H9 (cell line): Measurements from ENCODE around the gene PTPRK. TPM values are rescaled to one million over a fixed set of nuclear protein-coding genes. Genes with fewer than 3 reads are reported as not detected.

ENCODE experiments used
- DNase-seq: peaks from one replicate; pipeline ENCODE4 v3.0.0-alpha.2; 2017
- H2AFZ ChIP-seq: one replicate; pipeline ENCODE4 v1.6.1; 2013; ENCODE audit warnings: mild to moderate bottlenecking, low read length, control low read depth, moderate library complexity
- H2AK5ac ChIP-seq: 2 replicates; pipeline ENCODE4 v1.6.1; 2013; ENCODE audit warnings: low read length, control low read depth, mixed read lengths; ENCODE audit not compliant: insufficient read length
- H2BK120ac ChIP-seq: one replicate; pipeline ENCODE4 v1.6.1; 2013; ENCODE audit warnings: low read depth, mild to moderate bottlenecking, low read length, control low read depth, inconsistent platforms; ENCODE audit not compliant: poor library complexity, severe bottlenecking
- H2BK12ac ChIP-seq: 2 replicates; pipeline ENCODE4 v1.6.1; 2013; ENCODE audit warnings: low read length, control low read depth, mixed read lengths, low read depth; ENCODE audit not compliant: insufficient read length
- H2BK15ac ChIP-seq: 2 replicates; pipeline ENCODE4 v1.6.1; 2013; ENCODE audit warnings: low read depth, low read length, control low read depth
- H2BK20ac ChIP-seq: one replicate; pipeline ENCODE4 v1.6.1; 2013; ENCODE audit warnings: low read depth, mild to moderate bottlenecking, low read length, control low read depth, inconsistent platforms; ENCODE audit not compliant: poor library complexity, severe bottlenecking
- H2BK5ac ChIP-seq: 2 replicates; pipeline ENCODE4 v1.6.1; 2013; ENCODE audit warnings: low read length, control low read depth, mixed read lengths; ENCODE audit not compliant: insufficient read length
- H3K14ac ChIP-seq: 2 replicates; pipeline ENCODE4 v1.6.1; 2013; ENCODE audit warnings: low read length, control low read depth; ENCODE audit not compliant: insufficient read depth
- H3K18ac ChIP-seq: 2 replicates; pipeline ENCODE4 v1.6.1; 2013; ENCODE audit warnings: low read depth, mild to moderate bottlenecking, mixed read lengths, low read length, control low read depth; ENCODE audit not compliant: insufficient read length
- H3K23ac ChIP-seq: 2 replicates; pipeline ENCODE4 v1.6.1; 2013; ENCODE audit warnings: low read length, control low read depth, mixed read lengths, low read depth; ENCODE audit not compliant: insufficient read length
- H3K23me2 ChIP-seq: 2 replicates; pipeline ENCODE4 v1.6.1; 2013; ENCODE audit warnings: low read depth, mild to moderate bottlenecking, mixed read lengths, low read length, control low read depth; ENCODE audit not compliant: insufficient read length, poor library complexity, severe bottlenecking
- H3K27ac ChIP-seq: 2 replicates; pipeline ENCODE4 v1.5.1; 2013; ENCODE audit warnings: low read length, control low read depth, mixed read lengths, low read depth; ENCODE audit not compliant: insufficient read length
- H3K27me3 ChIP-seq: 2 replicates; pipeline ENCODE4 v1.6.1; 2013; ENCODE audit warnings: low read length, control low read depth, inconsistent platforms; ENCODE audit not compliant: insufficient read depth
- H3K4ac ChIP-seq: 2 replicates; pipeline ENCODE4 v1.6.1; 2013; ENCODE audit warnings: low read depth, mild to moderate bottlenecking, control low read depth, inconsistent platforms, low read length, moderate library complexity
- H3K4me1 ChIP-seq: 2 replicates; pipeline ENCODE4 v1.6.1; 2013; ENCODE audit warnings: low read length, control low read depth, inconsistent platforms; ENCODE audit not compliant: insufficient read depth
- H3K4me2 ChIP-seq: 2 replicates; pipeline ENCODE4 v1.6.1; 2013; ENCODE audit warnings: low read length, control low read depth, mixed read lengths; ENCODE audit not compliant: insufficient read length, insufficient read depth
- H3K56ac ChIP-seq: 2 replicates; pipeline ENCODE4 v1.6.1; 2013; ENCODE audit warnings: low read depth, mild to moderate bottlenecking, mixed read lengths, low read length, control low read depth; ENCODE audit not compliant: insufficient read length
- H3K79me1 ChIP-seq: 2 replicates; pipeline ENCODE4 v1.6.1; 2013; ENCODE audit warnings: low read depth, mild to moderate bottlenecking, moderate library complexity, low read length, control low read depth, inconsistent platforms; ENCODE audit not compliant: insufficient read depth, poor library complexity, severe bottlenecking
- H3K79me2 ChIP-seq: 2 replicates; pipeline ENCODE4 v1.6.1; 2013; ENCODE audit warnings: low read length, control low read depth, inconsistent platforms; ENCODE audit not compliant: insufficient read depth
- H3K9ac ChIP-seq: 2 replicates; pipeline ENCODE4 v1.6.1; 2013; ENCODE audit warnings: low read length, control low read depth, mixed read lengths; ENCODE audit not compliant: insufficient read length; ENCODE audit errors: extremely low read depth
- H3K9me3 ChIP-seq: one replicate; pipeline ENCODE4 v1.6.1; 2013; ENCODE audit warnings: low read depth, low read length, inconsistent platforms; ENCODE audit not compliant: control insufficient read depth
- H3T11ph ChIP-seq: one replicate; pipeline ENCODE4 v1.6.1; 2013; ENCODE audit warnings: mild to moderate bottlenecking, low read length, control low read depth, inconsistent platforms
- H4K20me1 ChIP-seq: one replicate; pipeline ENCODE4 v1.6.1; 2013; ENCODE audit not compliant: control insufficient read depth, insufficient read length, insufficient read depth
- H4K5ac ChIP-seq: 2 replicates; pipeline ENCODE4 v1.6.1; 2013; ENCODE audit warnings: low read depth, mild to moderate bottlenecking, mixed read lengths, low read length, control low read depth; ENCODE audit not compliant: insufficient read length
- H4K8ac ChIP-seq: replicated peaks from 2 replicates; pipeline ENCODE4 v1.6.1; 2013; ENCODE audit warnings: low read length, control low read depth, mixed read lengths, low read depth; ENCODE audit not compliant: insufficient read length
- H4K91ac ChIP-seq: 2 replicates; pipeline ENCODE4 v1.6.1; 2013; ENCODE audit warnings: low read depth, mild to moderate bottlenecking, moderate library complexity, mixed read lengths, low read length, control low read depth; ENCODE audit not compliant: insufficient read length
- H3K27ac Mint-ChIP-seq, 3 experiments: 2 replicates in 2 of 3; 3 replicates in 1 of 3; pipeline ENCODE4 v1.8.0; 2020 to 2021; ENCODE audit warnings: mixed read lengths in 3 of 3, mild to moderate bottlenecking in 1 of 3, moderate library complexity in 1 of 3
- H3K27me3 Mint-ChIP-seq: 2 replicates; pipeline ENCODE4 v1.8.0; 2021; ENCODE audit warnings: low read depth, mild to moderate bottlenecking, moderate library complexity, mixed read lengths
- H3K36me3 Mint-ChIP-seq, 3 experiments: 2 replicates in 2 of 3; 3 replicates in 1 of 3; pipeline ENCODE4 v1.8.0; 2020 to 2021; ENCODE audit warnings: low read depth in 3 of 3, mixed read lengths in 3 of 3; ENCODE audit not compliant: insufficient read depth in 1 of 3
- H3K4me1 Mint-ChIP-seq, 2 experiments: 2 replicates each; pipeline ENCODE4 v1.8.0; 2020; ENCODE audit warnings: mixed read lengths in 2 of 2
- H3K4me3 Mint-ChIP-seq, 2 experiments: 2 replicates in 1 of 2; 3 replicates in 1 of 2; pipeline ENCODE4 v1.8.0; 2020 to 2021; ENCODE audit warnings: mild to moderate bottlenecking in 2 of 2, mixed read lengths in 2 of 2, moderate library complexity in 1 of 2
- H3K9me3 Mint-ChIP-seq, 2 experiments: 2 replicates in 1 of 2; 3 replicates in 1 of 2; pipeline ENCODE4 v1.8.0; 2020; ENCODE audit warnings: mild to moderate bottlenecking in 2 of 2, mixed read lengths in 2 of 2, moderate library complexity in 1 of 2
- WGBS: extraction: QIAGEN DNeasy Blood & Tissue Kit; methylation state at CpG from one replicate; pipeline ENCODE4 v1.1.7; 2013; ENCODE audit warnings: missing lambda C conversion rate, low lambda C conversion rate, mixed read lengths; ENCODE audit not compliant: insufficient read length; ENCODE audit errors: extremely low coverage; 5-methylcytosine and 5-hydroxymethylcytosine counted together
- total RNA-seq: library from RNA; stranded (reverse); gene quantifications from 2 replicates; pipeline ENCODE4 v1.2.1, GENCODE V29; 2021
- TF ChIP-seq, protein P1 (sequence below): fragments of 200-600 bp; sonication (generic); conservative IDR thresholded peaks from 3 replicates; pipeline ENCODE4 v1.8.0; 2021; ENCODE audit warnings: antibody characterized with exemption, mild to moderate bottlenecking

PTPRK gene
- total RNA-seq, 1 experiment from 2014 or later = 47.9 TPM

DNA sequence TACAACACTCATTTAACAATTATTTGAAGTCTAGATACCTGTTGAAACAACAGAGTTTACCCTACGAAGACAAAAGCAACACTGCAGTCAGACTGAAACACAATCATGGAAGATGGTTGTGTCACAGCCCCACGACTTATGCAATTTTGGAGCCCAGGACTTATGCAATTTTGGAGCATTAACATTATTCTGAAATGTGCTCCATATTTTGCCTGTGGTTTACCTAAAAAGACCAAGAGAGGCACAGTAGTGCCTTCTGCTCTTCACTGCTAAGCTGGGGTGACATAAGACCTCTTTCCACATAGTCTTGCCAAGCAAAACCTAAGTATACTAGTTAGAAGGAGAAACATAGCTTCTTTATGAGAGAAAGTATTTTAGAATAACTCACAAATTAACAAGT, 216.5 kb downstream of the PTPRK start:
- H4K91ac ChIP-seq = no peak overlapping the region
- H3T11ph ChIP-seq = no peak overlapping the region
- H3K36me3 Mint-ChIP-seq = peaks cover 9 to 22% (median 11%) of the 10 kb centered on the region in 3 experiments
- no CpG with 5 or more reads among the region's 2 CpGs for WGBS
- H3K4me1 Mint-ChIP-seq = no peaks in the 10 kb centered on the region; a peak in 3 of 4 replicates
- H2BK5ac ChIP-seq = no peak overlapping the region
- H3K9me3 ChIP-seq = no peaks in the 10 kb centered on the region
- no peak overlapping the region for H2BK15ac ChIP-seq
- H3K27ac ChIP-seq = no peak overlapping the region
- no peak for DNase-seq
- H3K4me2 ChIP-seq = no peak overlapping the region
- H3K9ac ChIP-seq = no peak overlapping the region
- no peak overlapping the region for H3K23ac ChIP-seq
- H2BK120ac ChIP-seq = no peak overlapping the region
- peaks cover 4 to 9% of the 10 kb centered on the region in 2 experiments; a peak in 4 of 5 replicates for H3K9me3 Mint-ChIP-seq
- no peaks in the 10 kb centered on the region for H4K20me1 ChIP-seq
- H3K27ac Mint-ChIP-seq = no peak overlapping the region
- no peak overlapping the region for H2AFZ ChIP-seq
- H3K4me1 ChIP-seq = no peaks in the 10 kb centered on the region
- no peak overlapping the region for H4K5ac ChIP-seq
- H3K27me3 Mint-ChIP-seq = no peaks in the 10 kb centered on the region
- no peak overlapping the region for H3K18ac ChIP-seq
- peaks cover 4% of the 10 kb centered on the region; the same call in 1 of the 2 replicates for H3K79me2 ChIP-seq
- TF ChIP-seq, protein P1, sequence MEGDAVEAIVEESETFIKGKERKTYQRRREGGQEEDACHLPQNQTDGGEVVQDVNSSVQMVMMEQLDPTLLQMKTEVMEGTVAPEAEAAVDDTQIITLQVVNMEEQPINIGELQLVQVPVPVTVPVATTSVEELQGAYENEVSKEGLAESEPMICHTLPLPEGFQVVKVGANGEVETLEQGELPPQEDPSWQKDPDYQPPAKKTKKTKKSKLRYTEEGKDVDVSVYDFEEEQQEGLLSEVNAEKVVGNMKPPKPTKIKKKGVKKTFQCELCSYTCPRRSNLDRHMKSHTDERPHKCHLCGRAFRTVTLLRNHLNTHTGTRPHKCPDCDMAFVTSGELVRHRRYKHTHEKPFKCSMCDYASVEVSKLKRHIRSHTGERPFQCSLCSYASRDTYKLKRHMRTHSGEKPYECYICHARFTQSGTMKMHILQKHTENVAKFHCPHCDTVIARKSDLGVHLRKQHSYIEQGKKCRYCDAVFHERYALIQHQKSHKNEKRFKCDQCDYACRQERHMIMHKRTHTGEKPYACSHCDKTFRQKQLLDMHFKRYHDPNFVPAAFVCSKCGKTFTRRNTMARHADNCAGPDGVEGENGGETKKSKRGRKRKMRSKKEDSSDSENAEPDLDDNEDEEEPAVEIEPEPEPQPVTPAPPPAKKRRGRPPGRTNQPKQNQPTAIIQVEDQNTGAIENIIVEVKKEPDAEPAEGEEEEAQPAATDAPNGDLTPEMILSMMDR = no peak
- no peak overlapping the region for H2AK5ac ChIP-seq
- no peaks in the 10 kb centered on the region for H3K23me2 ChIP-seq
- no peaks in the 10 kb centered on the region for H3K79me1 ChIP-seq
- no peak overlapping the region for H2BK20ac ChIP-seq
- no peak overlapping the region for H3K14ac ChIP-seq
- no peaks in the 10 kb centered on the region for H3K27me3 ChIP-seq
- H4K8ac ChIP-seq = no peak overlapping the region
- no peak overlapping the region for H3K4me3 Mint-ChIP-seq
- H2BK12ac ChIP-seq = no peak overlapping the region
- no peak overlapping the region for H3K4ac ChIP-seq
- H3K56ac ChIP-seq = no peak overlapping the region
